Keratinocyte (primary cell): ENCODE data around the gene GRM7. TPM values are rescaled to one million over a fixed set of nuclear protein-coding genes. Genes with fewer than 3 reads are reported as not detected.

Experiments
- DNase-seq: peaks from one replicate; pipeline ENCODE4 v3.0.0-alpha.2; 2011; ENCODE audit warnings: low read depth, missing footprints, low spot score
- FAIRE-seq: peaks from 2 replicates; lab custom pipeline; 2011; peaks lifted over from hg19 to GRCh38; lab: Jason Lieb, UNC
- H2AFZ ChIP-seq: 2 replicates; pipeline ENCODE4 v1.6.0; 2012; ENCODE audit warnings: low read length, control low read depth, inconsistent platforms; ENCODE audit not compliant: control insufficient read depth
- H3K27ac ChIP-seq: 2 replicates; pipeline ENCODE4 v1.5.1; 2011; ENCODE audit warnings: low read length; ENCODE audit not compliant: control insufficient read depth, insufficient read depth
- H3K27me3 ChIP-seq: 3 replicates; pipeline ENCODE4 v1.6.0; 2011; ENCODE audit warnings: low read length; ENCODE audit not compliant: control insufficient read depth, insufficient read depth; ENCODE audit errors: extremely low read depth
- H3K36me3 ChIP-seq, 2 experiments: 2 replicates in 1 of 2; 3 replicates in 1 of 2; pipeline ENCODE4 v1.5.1; 2011; ENCODE audit warnings: low read length in 2 of 2, mild to moderate bottlenecking in 1 of 2; ENCODE audit not compliant: control insufficient read depth in 2 of 2, insufficient read depth in 2 of 2; ENCODE audit errors: extremely low read depth in 1 of 2
- H3K4me1 ChIP-seq: 3 replicates; pipeline ENCODE4 v1.5.1; 2011; ENCODE audit warnings: low read length; ENCODE audit not compliant: control insufficient read depth, insufficient read depth; ENCODE audit errors: extremely low read depth
- H3K4me2 ChIP-seq: 3 replicates; pipeline ENCODE4 v1.6.0; 2011; ENCODE audit warnings: low read depth, low read length; ENCODE audit not compliant: control insufficient read depth, insufficient read depth; ENCODE audit errors: extremely low read depth
- H3K4me3 ChIP-seq, 3 experiments: fragments of 200-600 bp in 1 of 3; sonication (generic) in 1 of 3; 2 replicates in 2 of 3; 3 replicates in 1 of 3; pipeline ENCODE4 v1.5.1; 2011 to 2016; ENCODE audit warnings: low read length in 3 of 3, mild to moderate bottlenecking in 3 of 3, control low read depth in 2 of 3, inconsistent platforms in 1 of 3, low read depth in 1 of 3, mixed read lengths in 1 of 3, mixed run types in 1 of 3, moderate library complexity in 1 of 3; ENCODE audit not compliant: control insufficient read depth in 2 of 3, insufficient read depth in 2 of 3; ENCODE audit errors: extremely low read depth in 1 of 3
- H3K79me2 ChIP-seq: 2 replicates; pipeline ENCODE4 v1.6.0; 2012; ENCODE audit warnings: low read length; ENCODE audit not compliant: control insufficient read depth, insufficient read depth
- H3K9ac ChIP-seq: 3 replicates; pipeline ENCODE4 v1.6.0; 2011; ENCODE audit warnings: low read length; ENCODE audit not compliant: control insufficient read depth, insufficient read depth; ENCODE audit errors: extremely low read depth
- H3K9me1 ChIP-seq: 3 replicates; pipeline ENCODE4 v1.6.0; 2011; ENCODE audit warnings: low read length; ENCODE audit not compliant: control insufficient read depth, insufficient read depth; ENCODE audit errors: extremely low read depth
- H3K9me3 ChIP-seq: 2 replicates; pipeline ENCODE4 v1.5.1; 2012; ENCODE audit warnings: low read depth, low read length; ENCODE audit not compliant: control insufficient read depth
- H4K20me1 ChIP-seq: 3 replicates; pipeline ENCODE4 v1.6.0; 2011; ENCODE audit warnings: low read length; ENCODE audit not compliant: control insufficient read depth, insufficient read depth; ENCODE audit errors: extremely low read depth
- EZH2 ChIP-seq: IDR thresholded peaks from one replicate; pipeline ENCODE4 v1.6.1; 2012; ENCODE audit warnings: inconsistent platforms, mild to moderate bottlenecking, low read length, moderate library complexity
- dilution Hi-C: fragments of 300-500 bp; cut with MboI; formaldehyde crosslinking; loops from one replicate; pipeline ENCODE4 v1.7.0; 2020; ENCODE audit warnings: low sequenced_read_pairs; ENCODE audit not compliant: extremely low pct_ligation_motif_present
- polyA plus RNA-seq, 5 experiments: library from polyadenylated mRNA; depleted of rRNA in 3 of 5; stranded (reverse) in 3 of 5; stranded (forward) in 1 of 5; unstranded in 1 of 5; fragments of >200 nt; gene quantifications; 1 replicate in 1 of 5; 2 replicates in 3 of 5; 3 replicates in 1 of 5; pipeline versions ENCODE4 v1.2.1 to v1.2.3, GENCODE V29; 2011 to 2012; ENCODE audit warnings: missing spikeins in 2 of 5, low read depth in 1 of 5, low replicate concordance in 1 of 5
- TF ChIP-seq, protein P1 (sequence below), 3 experiments: IDR thresholded peaks in 1 of 3; conservative IDR thresholded peaks in 1 of 3; optimal IDR thresholded peaks in 1 of 3; 2 replicates in 2 of 3; 3 replicates in 1 of 3; pipeline versions ENCODE3 to v1.5.1; 2011; ENCODE audit warnings: low read length in 3 of 3, mild to moderate bottlenecking in 3 of 3, moderate library complexity in 2 of 3, control low read depth in 1 of 3, inconsistent platforms in 1 of 3; ENCODE audit not compliant: insufficient read depth in 2 of 3; ENCODE audit errors: extremely low read depth in 1 of 3

GRM7 gene
- polyA plus RNA-seq, 1 donor (not counting 4 experiments of a cell fraction or from before 2014, with no cell fraction given), result not detected

DNA sequence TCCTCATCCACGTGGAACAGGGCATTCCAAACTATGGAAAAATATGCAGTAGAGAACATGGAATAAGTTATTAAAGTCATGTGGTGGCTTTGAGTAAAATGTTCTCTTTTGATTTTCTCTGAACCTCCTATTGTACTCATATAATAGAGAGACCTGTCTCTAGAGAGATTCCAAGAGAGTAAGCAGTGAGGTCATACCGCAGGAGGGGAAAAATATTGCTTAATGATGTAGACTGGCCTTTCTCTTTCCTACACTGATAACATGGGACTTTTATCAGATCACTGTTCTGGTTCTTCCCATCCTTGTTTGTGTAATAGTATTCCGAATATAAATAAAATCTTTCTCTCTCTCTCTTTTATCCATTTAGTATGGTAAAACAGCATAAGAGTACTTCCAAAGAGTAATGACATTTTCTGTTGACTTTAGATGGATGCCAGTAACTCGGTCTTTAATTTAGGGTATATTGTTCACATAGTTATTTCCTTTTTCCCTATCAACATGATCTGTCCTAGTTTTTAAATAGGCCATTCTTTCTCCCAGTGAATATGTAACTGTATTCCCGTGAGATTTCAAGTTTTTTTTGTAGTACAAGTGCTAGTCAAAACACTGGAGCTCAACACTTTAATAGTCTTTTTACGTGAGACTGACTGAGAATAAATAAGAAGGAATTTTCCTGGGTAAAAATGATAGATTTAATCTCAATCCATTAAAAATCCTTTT lies 826.7 kb downstream of the GRM7 start:
- H3K36me3 ChIP-seq, result no peaks in the 10 kb centered on the region
- dilution Hi-C loops, result no loop called here
- no peak overlapping the region for H3K4me3 ChIP-seq
- H4K20me1 ChIP-seq, result no peaks in the 10 kb centered on the region
- DNase-seq (no peak), FAIRE-seq (no peak)
- no peaks in the 10 kb centered on the region for H3K9me3 ChIP-seq
- H3K27me3 ChIP-seq, result no peaks in the 10 kb centered on the region
- no peak overlapping the region for H3K4me2 ChIP-seq
- H3K4me1 ChIP-seq, result peaks cover 6% of the 10 kb centered on the region
- H2AFZ ChIP-seq, result no peak overlapping the region
- no peak overlapping the region for H3K9ac ChIP-seq
- no peak for TF ChIP-seq EZH2
- TF ChIP-seq, protein P1, sequence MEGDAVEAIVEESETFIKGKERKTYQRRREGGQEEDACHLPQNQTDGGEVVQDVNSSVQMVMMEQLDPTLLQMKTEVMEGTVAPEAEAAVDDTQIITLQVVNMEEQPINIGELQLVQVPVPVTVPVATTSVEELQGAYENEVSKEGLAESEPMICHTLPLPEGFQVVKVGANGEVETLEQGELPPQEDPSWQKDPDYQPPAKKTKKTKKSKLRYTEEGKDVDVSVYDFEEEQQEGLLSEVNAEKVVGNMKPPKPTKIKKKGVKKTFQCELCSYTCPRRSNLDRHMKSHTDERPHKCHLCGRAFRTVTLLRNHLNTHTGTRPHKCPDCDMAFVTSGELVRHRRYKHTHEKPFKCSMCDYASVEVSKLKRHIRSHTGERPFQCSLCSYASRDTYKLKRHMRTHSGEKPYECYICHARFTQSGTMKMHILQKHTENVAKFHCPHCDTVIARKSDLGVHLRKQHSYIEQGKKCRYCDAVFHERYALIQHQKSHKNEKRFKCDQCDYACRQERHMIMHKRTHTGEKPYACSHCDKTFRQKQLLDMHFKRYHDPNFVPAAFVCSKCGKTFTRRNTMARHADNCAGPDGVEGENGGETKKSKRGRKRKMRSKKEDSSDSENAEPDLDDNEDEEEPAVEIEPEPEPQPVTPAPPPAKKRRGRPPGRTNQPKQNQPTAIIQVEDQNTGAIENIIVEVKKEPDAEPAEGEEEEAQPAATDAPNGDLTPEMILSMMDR (optimal IDR thresholded peaks at IDR 0.05 in 1 of 3, IDR thresholded peaks at IDR 0.05 in 1 of 3, conservative IDR thresholded peaks at IDR 0.05 in 1 of 3; ENCODE audit: extremely low read depth in 1 of 3, insufficient read depth in 2 of 3, low read length in 3 of 3), result no peak
- H3K9me1 ChIP-seq, result no peaks in the 10 kb centered on the region
- H3K79me2 ChIP-seq, result no peaks in the 10 kb centered on the region
- no peak overlapping the region for H3K27ac ChIP-seq

DNA sequence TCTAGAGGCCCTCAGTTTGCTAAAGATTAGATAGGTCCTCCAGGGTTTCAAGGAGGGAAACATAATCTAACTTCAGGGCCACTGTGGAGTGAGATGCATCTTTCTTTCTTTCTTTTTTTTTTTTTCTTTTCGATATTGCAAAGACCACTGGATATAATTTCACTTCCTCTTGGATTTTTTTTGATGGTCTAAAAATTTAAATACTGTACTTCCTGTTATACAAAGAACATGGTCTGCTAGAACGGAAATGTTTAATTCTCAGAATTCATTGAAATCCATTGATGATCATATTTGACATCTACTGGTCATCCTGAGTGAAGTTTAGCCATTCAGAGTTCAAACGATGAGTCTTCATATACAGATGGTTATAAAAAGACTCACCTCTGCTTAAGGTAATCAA lies 832.0 kb downstream of the GRM7 start:
- no peak overlapping the region for H3K9ac ChIP-seq
- no peaks in the 10 kb centered on the region for H4K20me1 ChIP-seq
- dilution Hi-C loops, result no loop called here
- FAIRE-seq, result no peak
- no peak overlapping the region for H3K4me2 ChIP-seq
- H3K4me3 ChIP-seq, result no peak overlapping the region
- no peak overlapping the region for H3K27ac ChIP-seq
- H3K79me2 ChIP-seq, result no peaks in the 10 kb centered on the region
- no peak overlapping the region for H2AFZ ChIP-seq
- no peak for DNase-seq
- H3K9me3 ChIP-seq, result no peaks in the 10 kb centered on the region
- H3K4me1 ChIP-seq, result no peaks in the 10 kb centered on the region
- H3K36me3 ChIP-seq, result no peaks in the 10 kb centered on the region
- H3K27me3 ChIP-seq, result no peaks in the 10 kb centered on the region
- TF ChIP-seq, protein P1 (optimal IDR thresholded peaks at IDR 0.05 in 1 of 3, IDR thresholded peaks at IDR 0.05 in 1 of 3, conservative IDR thresholded peaks at IDR 0.05 in 1 of 3; ENCODE audit: extremely low read depth in 1 of 3, insufficient read depth in 2 of 3, low read length in 3 of 3), result no peak
- H3K9me1 ChIP-seq, result no peaks in the 10 kb centered on the region
